ENCODE results near the gene DYRK1A.
A peak's percentile ranks its signal among the peaks of the same experiment; 100 is the strongest.

Gene DYRK1A

GRCh38 chr21:37502947-37503346, 136.4 kb downstream of the DYRK1A start:
- Histone ChIP-seq H3K27me3 (replicated peaks) (no peaks in the 10 kb centered on the region), H3K36me3 (replicated peaks) (peaks cover 16% of the 10 kb centered on the region), H3K4me3 (ENCODE audit: low read depth, low read length) (no peak overlapping the region), H3K27ac (peak overlapping the region; percentile 66)
- no peak for DNase-seq
- no peak for TF ChIP-seq CTCF (IDR thresholded peaks at IDR 0.05; ENCODE audit: low read depth, low read length, missing control alignments)
- in situ Hi-C loops (cut with HindIII; ENCODE audit: low pct_ligation_motif_present, low sequenced_read_pairs), result no loop called here

GRCh38 chr21:37503848-37504467, 137.4 kb downstream of the DYRK1A start:
- peak overlapping the region; percentile 66 for H3K27ac ChIP-seq
- H3K27me3 ChIP-seq (replicated peaks), result no peaks in the 10 kb centered on the region
- TF ChIP-seq CTCF (IDR thresholded peaks at IDR 0.05; ENCODE audit: low read depth, low read length, missing control alignments), result no peak
- H3K4me3 ChIP-seq (ENCODE audit: low read depth, low read length), result no peak overlapping the region
- peaks cover 16% of the 10 kb centered on the region for H3K36me3 ChIP-seq (replicated peaks)
- in situ Hi-C loops (cut with HindIII; ENCODE audit: low pct_ligation_motif_present, low sequenced_read_pairs), result no loop called here
- DNase-seq, result peak; percentile 35

GRCh38 chr21:37505963-37506362, 139.4 kb downstream of the DYRK1A start:
- Histone ChIP-seq H3K4me3 (ENCODE audit: low read depth, low read length) (no peak overlapping the region), H3K27ac (no peak overlapping the region), H3K27me3 (replicated peaks) (no peaks in the 10 kb centered on the region), H3K36me3 (replicated peaks) (peaks cover 20% of the 10 kb centered on the region)
- in situ Hi-C loops (cut with HindIII; ENCODE audit: low pct_ligation_motif_present, low sequenced_read_pairs), result no loop called here
- TF ChIP-seq CTCF (IDR thresholded peaks at IDR 0.05; ENCODE audit: low read depth, low read length, missing control alignments), result no peak
- no peak for DNase-seq

GRCh38 chr21:37507716-37508115, 141.1 kb downstream of the DYRK1A start:
- no peak for TF ChIP-seq CTCF (IDR thresholded peaks at IDR 0.05; ENCODE audit: low read depth, low read length, missing control alignments)
- no peaks in the 10 kb centered on the region for H3K27me3 ChIP-seq (replicated peaks)
- peaks cover 26% of the 10 kb centered on the region for H3K36me3 ChIP-seq (replicated peaks)
- H3K4me3 ChIP-seq (ENCODE audit: low read depth, low read length), result no peak overlapping the region
- no peak for DNase-seq
- H3K27ac ChIP-seq, result no peak overlapping the region
- in situ Hi-C loops (cut with HindIII; ENCODE audit: low pct_ligation_motif_present, low sequenced_read_pairs), result no loop called here

GRCh38 chr21:37508341-37508740, 141.8 kb downstream of the DYRK1A start:
- Histone ChIP-seq H3K4me3 (ENCODE audit: low read depth, low read length) (no peak overlapping the region), H3K36me3 (replicated peaks) (peaks cover 26% of the 10 kb centered on the region), H3K27ac (no peak overlapping the region), H3K27me3 (replicated peaks) (no peaks in the 10 kb centered on the region)
- in situ Hi-C loops (cut with HindIII; ENCODE audit: low pct_ligation_motif_present, low sequenced_read_pairs), result no loop called here
- TF ChIP-seq CTCF (IDR thresholded peaks at IDR 0.05; ENCODE audit: low read depth, low read length, missing control alignments), result no peak
- DNase-seq, result no peak

GRCh38 chr21:37509802-37510393, 143.3 kb downstream of the DYRK1A start:
- no peaks in the 10 kb centered on the region for H3K27me3 ChIP-seq (replicated peaks)
- no peak overlapping the region for H3K4me3 ChIP-seq (ENCODE audit: low read depth, low read length)
- peak; percentile 82 for DNase-seq
- no peak overlapping the region for H3K27ac ChIP-seq
- in situ Hi-C loops (cut with HindIII; ENCODE audit: low pct_ligation_motif_present, low sequenced_read_pairs), result no loop called here
- no peak for TF ChIP-seq CTCF (IDR thresholded peaks at IDR 0.05; ENCODE audit: low read depth, low read length, missing control alignments)
- H3K36me3 ChIP-seq (replicated peaks), result peaks cover 32% of the 10 kb centered on the region

All from brain microvascular endothelial cell (primary cell).